Superior temporal gyrus (tissue), 1 donor: Measurements from ENCODE around the gene C4BPB.

Source experiments
- DNase-seq: peaks from one replicate; pipeline ENCODE4 v3.0.0-alpha.2; 2016; ENCODE audit errors: extremely low spot score

Gene C4BPB

DNA sequence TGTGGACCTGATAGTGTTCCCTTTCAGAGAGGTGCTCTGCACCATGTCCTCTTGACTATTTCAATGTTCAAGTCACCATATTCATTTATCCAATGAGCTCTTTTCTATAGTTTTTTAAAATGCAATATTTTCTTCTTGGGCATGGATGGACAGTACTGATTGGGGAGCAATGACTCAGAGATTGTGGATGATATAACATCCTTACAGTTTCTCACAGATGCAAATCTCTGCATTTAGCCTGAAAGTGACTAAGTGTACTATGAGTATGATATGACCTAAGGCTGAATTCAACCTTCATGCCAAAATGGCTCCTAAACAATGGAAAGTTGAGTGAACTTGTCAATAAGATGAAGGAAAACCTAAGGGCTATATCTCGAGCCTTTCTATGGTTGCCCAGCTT, 51.9 kb downstream of the C4BPB start:
- DNase-seq, result no peak

DNA sequence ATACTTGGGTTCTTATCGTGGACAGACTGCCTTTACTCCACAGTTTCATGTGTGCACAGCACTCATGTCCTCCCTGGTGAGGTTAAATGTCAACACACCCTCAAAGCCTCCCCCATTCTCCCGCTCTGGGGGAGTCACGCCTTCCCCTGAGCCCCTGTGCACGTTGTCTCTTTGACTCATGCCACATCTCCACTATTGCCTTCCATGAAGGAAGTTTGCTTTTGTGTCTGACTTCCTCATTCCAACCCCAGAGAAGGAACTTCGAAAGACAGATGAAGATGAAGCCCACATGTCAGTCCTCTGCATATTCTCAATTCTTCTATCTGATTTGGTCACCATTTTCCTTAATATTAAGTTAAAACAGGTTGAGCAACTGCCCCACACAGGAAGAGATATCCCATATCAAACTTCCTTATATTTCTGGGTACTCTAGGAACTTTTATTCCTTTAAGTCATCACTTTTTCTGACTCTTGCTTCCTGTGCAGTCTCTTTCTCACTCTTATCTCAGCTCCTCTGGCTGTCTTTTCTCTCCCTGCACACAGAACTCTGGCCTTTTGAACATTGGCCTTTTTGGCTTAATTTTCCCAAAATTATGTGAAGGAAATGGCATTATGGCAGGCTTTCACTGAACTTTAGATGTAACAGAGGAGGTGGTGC, 56.9 kb downstream of the C4BPB start:
- DNase-seq, result no peak
